ENCODE measurements around the gene ACOXL.

Gene ACOXL

GRCh38 chr2:111055735-111056134, 323.4 kb downstream of the ACOXL start:
- Histone ChIP-seq H2AK5ac (ENCODE audit: low read length) (no peak overlapping the region), H4K8ac (ENCODE audit: low read depth, low read length) (no peak overlapping the region), H3K4ac (ENCODE audit: low read depth, low read length) (no peak overlapping the region), H2BK120ac (ENCODE audit: insufficient read depth, low read length, poor library complexity) (no peak overlapping the region), H3K27ac (ENCODE audit: low read depth, low read length) (no peak overlapping the region), H3K18ac (ENCODE audit: low read length) (no peak overlapping the region), H3K14ac (ENCODE audit: low read length) (no peak overlapping the region), H3K79me2 (ENCODE audit: control insufficient read depth, insufficient read depth, low read length, poor library complexity) (no peaks in the 10 kb centered on the region), H4K91ac (ENCODE audit: low read depth, low read length) (no peak overlapping the region), H3K4me1 (ENCODE audit: control insufficient read depth in 1 of 2, insufficient read depth in 2 of 2, low read length in 2 of 2) (no peaks in the 10 kb centered on the region), H4K12ac (ENCODE audit: low read depth, low read length) (no peak overlapping the region), H2BK5ac (ENCODE audit: low read depth, low read length, poor library complexity) (no peak overlapping the region), H3K4me2 (ENCODE audit: low read length) (no peak overlapping the region), H3K27me3 (ENCODE audit: insufficient read depth, low read length) (no peaks in the 10 kb centered on the region), H2BK12ac (ENCODE audit: low read length) (no peak overlapping the region), H3K9ac (ENCODE audit: low read length) (no peak overlapping the region), H2AFZ (ENCODE audit: insufficient read depth, low read length, poor library complexity) (no peak overlapping the region), H3K23ac (ENCODE audit: low read length) (no peak overlapping the region), H3K9me3 (ENCODE audit: insufficient read depth, low read depth, low read length) (peaks cover 2% of the 10 kb centered on the region), H3K4me3 (ENCODE audit: low read depth, low read length) (no peak overlapping the region), H3K36me3 (ENCODE audit: control insufficient read depth in 1 of 2, insufficient read depth in 2 of 2, low read length in 2 of 2) (no peaks in the 10 kb centered on the region), H3K79me1 (ENCODE audit: low read length) (no peaks in the 10 kb centered on the region)
- DNase-seq: no peak
- WGBS (ENCODE audit: extremely low coverage, insufficient coverage, insufficient read length): no CpG with 5 or more reads among the region's 2 CpGs

GRCh38 chr2:111057045-111057444, 324.7 kb downstream of the ACOXL start:
- Histone ChIP-seq H2AK5ac (ENCODE audit: low read length) (no peak overlapping the region), H3K27me3 (ENCODE audit: insufficient read depth, low read length) (no peaks in the 10 kb centered on the region), H3K9me3 (ENCODE audit: insufficient read depth, low read depth, low read length) (peaks cover 2% of the 10 kb centered on the region), H3K4me3 (ENCODE audit: low read depth, low read length) (no peak overlapping the region), H3K18ac (ENCODE audit: low read length) (no peak overlapping the region), H4K8ac (ENCODE audit: low read depth, low read length) (no peak overlapping the region), H3K79me2 (ENCODE audit: control insufficient read depth, insufficient read depth, low read length, poor library complexity) (no peaks in the 10 kb centered on the region), H2AFZ (ENCODE audit: insufficient read depth, low read length, poor library complexity) (no peak overlapping the region), H3K23ac (ENCODE audit: low read length) (no peak overlapping the region), H4K12ac (ENCODE audit: low read depth, low read length) (no peak overlapping the region), H2BK5ac (ENCODE audit: low read depth, low read length, poor library complexity) (no peak overlapping the region), H3K4me1 (ENCODE audit: control insufficient read depth in 1 of 2, insufficient read depth in 2 of 2, low read length in 2 of 2) (no peaks in the 10 kb centered on the region), H3K14ac (ENCODE audit: low read length) (no peak overlapping the region), H3K4ac (ENCODE audit: low read depth, low read length) (no peak overlapping the region), H2BK120ac (ENCODE audit: insufficient read depth, low read length, poor library complexity) (no peak overlapping the region), H3K27ac (ENCODE audit: low read depth, low read length) (no peak overlapping the region), H4K91ac (ENCODE audit: low read depth, low read length) (no peak overlapping the region), H3K36me3 (ENCODE audit: control insufficient read depth in 1 of 2, insufficient read depth in 2 of 2, low read length in 2 of 2) (no peaks in the 10 kb centered on the region), H2BK12ac (ENCODE audit: low read length) (no peak overlapping the region), H3K9ac (ENCODE audit: low read length) (no peak overlapping the region), H3K4me2 (ENCODE audit: low read length) (no peak overlapping the region), H3K79me1 (ENCODE audit: low read length) (no peaks in the 10 kb centered on the region)
- DNase-seq: no peak
- WGBS (ENCODE audit: extremely low coverage, insufficient coverage, insufficient read length): no CpG with 5 or more reads among the region's 5 CpGs

GRCh38 chr2:111057721-111058120, 325.3 kb downstream of the ACOXL start:
- WGBS (ENCODE audit: extremely low coverage, insufficient coverage, insufficient read length): no CpG with 5 or more reads among the region's 9 CpGs
- Histone ChIP-seq H4K91ac (ENCODE audit: low read depth, low read length) (no peak overlapping the region), H3K18ac (ENCODE audit: low read length) (no peak overlapping the region)

GRCh38 chr2:111058264-111058663, 325.9 kb downstream of the ACOXL start:
- Histone ChIP-seq H2AFZ (ENCODE audit: insufficient read depth, low read length, poor library complexity) (no peak overlapping the region), H3K18ac (ENCODE audit: low read length) (no peak overlapping the region), H3K4me2 (ENCODE audit: low read length) (no peak overlapping the region), H2BK120ac (ENCODE audit: insufficient read depth, low read length, poor library complexity) (no peak overlapping the region), H3K36me3 (ENCODE audit: control insufficient read depth in 1 of 2, insufficient read depth in 2 of 2, low read length in 2 of 2) (no peaks in the 10 kb centered on the region), H3K4me3 (ENCODE audit: low read depth, low read length) (no peak overlapping the region), H4K8ac (ENCODE audit: low read depth, low read length) (no peak overlapping the region), H4K12ac (ENCODE audit: low read depth, low read length) (no peak overlapping the region), H3K4ac (ENCODE audit: low read depth, low read length) (no peak overlapping the region), H3K23ac (ENCODE audit: low read length) (no peak overlapping the region), H3K79me2 (ENCODE audit: control insufficient read depth, insufficient read depth, low read length, poor library complexity) (no peaks in the 10 kb centered on the region), H4K91ac (ENCODE audit: low read depth, low read length) (no peak overlapping the region), H2BK5ac (ENCODE audit: low read depth, low read length, poor library complexity) (no peak overlapping the region), H3K9me3 (ENCODE audit: insufficient read depth, low read depth, low read length) (peaks cover 2% of the 10 kb centered on the region), H3K14ac (ENCODE audit: low read length) (no peak overlapping the region), H3K9ac (ENCODE audit: low read length) (no peak overlapping the region), H2AK5ac (ENCODE audit: low read length) (no peak overlapping the region), H3K27me3 (ENCODE audit: insufficient read depth, low read length) (no peaks in the 10 kb centered on the region), H3K27ac (ENCODE audit: low read depth, low read length) (no peak overlapping the region), H3K79me1 (ENCODE audit: low read length) (no peaks in the 10 kb centered on the region), H2BK12ac (ENCODE audit: low read length) (no peak overlapping the region), H3K4me1 (ENCODE audit: control insufficient read depth in 1 of 2, insufficient read depth in 2 of 2, low read length in 2 of 2) (no peaks in the 10 kb centered on the region)
- DNase-seq: no peak
- WGBS (ENCODE audit: extremely low coverage, insufficient coverage, insufficient read length): no CpG with 5 or more reads among the region's 5 CpGs

More at GRCh38 chr2:111057721-111058120, 325.3 kb downstream of the ACOXL start:
- H2BK12ac ChIP-seq (ENCODE audit: low read length): no peak overlapping the region
- no peak overlapping the region for H3K4me2 ChIP-seq (ENCODE audit: low read length)
- H3K4me3 ChIP-seq (ENCODE audit: low read depth, low read length): no peak overlapping the region
- H3K79me1 ChIP-seq (ENCODE audit: low read length): no peaks in the 10 kb centered on the region
- H4K8ac ChIP-seq (ENCODE audit: low read depth, low read length): no peak overlapping the region
- no peak overlapping the region for H2BK5ac ChIP-seq (ENCODE audit: low read depth, low read length, poor library complexity)
- no peaks in the 10 kb centered on the region for H3K4me1 ChIP-seq (ENCODE audit: control insufficient read depth in 1 of 2, insufficient read depth in 2 of 2, low read length in 2 of 2)
- no peak overlapping the region for H3K9ac ChIP-seq (ENCODE audit: low read length)
- no peak overlapping the region for H2BK120ac ChIP-seq (ENCODE audit: insufficient read depth, low read length, poor library complexity)
- no peaks in the 10 kb centered on the region for H3K27me3 ChIP-seq (ENCODE audit: insufficient read depth, low read length)
- H3K14ac ChIP-seq (ENCODE audit: low read length): no peak overlapping the region
- H3K4ac ChIP-seq (ENCODE audit: low read depth, low read length): no peak overlapping the region
- H3K23ac ChIP-seq (ENCODE audit: low read length): no peak overlapping the region
- no peaks in the 10 kb centered on the region for H3K79me2 ChIP-seq (ENCODE audit: control insufficient read depth, insufficient read depth, low read length, poor library complexity)
- no peak overlapping the region for H3K27ac ChIP-seq (ENCODE audit: low read depth, low read length)
- no peak overlapping the region for H2AFZ ChIP-seq (ENCODE audit: insufficient read depth, low read length, poor library complexity)
- peaks cover 2% of the 10 kb centered on the region for H3K9me3 ChIP-seq (ENCODE audit: insufficient read depth, low read depth, low read length)
- no peak overlapping the region for H2AK5ac ChIP-seq (ENCODE audit: low read length)
- H4K12ac ChIP-seq (ENCODE audit: low read depth, low read length): no peak overlapping the region
- DNase-seq: no peak
- no peaks in the 10 kb centered on the region for H3K36me3 ChIP-seq (ENCODE audit: control insufficient read depth in 1 of 2, insufficient read depth in 2 of 2, low read length in 2 of 2)
